HG02938 (cell line): Measurements from ENCODE around the gene VPS26C.
"Not testable (repeated sequence)": the region's sequence is repeated elsewhere in the genome, so short reads cannot be mapped to it uniquely, and the experiment has no call there.

Experiments used
- ATAC-seq: cut with Tn5 transposase; IDR thresholded peaks from one replicate; pipeline ENCODE4 v1.9.1; 2021; ENCODE audit warnings: mild to moderate bottlenecking, moderate library complexity; ENCODE audit not compliant: unreplicated experiment

Gene VPS26C

GRCh38 chr21:37267269-37268185 is at the start of gene VPS26C:
TSS of gene VPS26C (minus strand) at chr21:37267334. CDS start at chr21:37267294, 40 bp downstream.
- ATAC-seq = peak; percentile 87

GRCh38 chr21:37316072-37316471 is 48.9 kb upstream of the VPS26C start:
- not testable (repeated sequence) for ATAC-seq

GRCh38 chr21:37300114-37300751 is 33.1 kb upstream of the VPS26C start:
- ATAC-seq = no peak

- no peak for ATAC-seq
Observed at GRCh38 chr21:37297364-37297763, 30.2 kb upstream of the VPS26C start.

GRCh38 chr21:37294679-37295078 is 27.5 kb upstream of the VPS26C start:
- ATAC-seq = no peak

GRCh38 chr21:37292941-37293340 is 25.8 kb upstream of the VPS26C start:
- ATAC-seq = no peak

GRCh38 chr21:37292041-37292440 is 24.9 kb upstream of the VPS26C start:
- ATAC-seq = no peak

- not testable (repeated sequence) for ATAC-seq
Observed at GRCh38 chr21:37283191-37283710, 16.1 kb upstream of the VPS26C start.

- not testable (repeated sequence) for ATAC-seq
Observed at GRCh38 chr21:37282602-37283001, 15.5 kb upstream of the VPS26C start.

- no peak for ATAC-seq
Observed at GRCh38 chr21:37281993-37282392, 14.9 kb upstream of the VPS26C start.

GRCh38 chr21:37281579-37281978 is 14.4 kb upstream of the VPS26C start:
- ATAC-seq = no peak

GRCh38 chr21:37279271-37279670 is 12.1 kb upstream of the VPS26C start:
- ATAC-seq = not testable (repeated sequence)

GRCh38 chr21:37278199-37278598 is 11.1 kb upstream of the VPS26C start:
- no peak for ATAC-seq

- no peak for ATAC-seq
Observed at GRCh38 chr21:37276377-37276776, 9.2 kb upstream of the VPS26C start.

GRCh38 chr21:37273911-37274690 is 7.0 kb upstream of the VPS26C start:
- ATAC-seq = no peak

GRCh38 chr21:37273440-37273839 is 6.3 kb upstream of the VPS26C start:
- no peak for ATAC-seq

GRCh38 chr21:37272897-37273296 is 5.8 kb upstream of the VPS26C start:
- no peak for ATAC-seq

GRCh38 chr21:37270576-37271365 is 3.6 kb upstream of the VPS26C start:
- ATAC-seq = no peak

GRCh38 chr21:37269481-37269880 is 2.3 kb upstream of the VPS26C start:
- ATAC-seq = no peak

GRCh38 chr21:37268186-37268503 is 1.0 kb upstream of the VPS26C start:
- no peak for ATAC-seq
